Thoracic aorta endothelial cell (primary cell): ENCODE data around the gene DDA1. TPM values are rescaled to one million over a fixed set of nuclear protein-coding genes. Genes with fewer than 3 reads are reported as not detected.

Experiments
- total RNA-seq: library from RNA; depleted of rRNA; stranded (reverse); fragments of >200 nt; gene quantifications from 2 replicates; pipeline ENCODE4 v1.2.3, GENCODE V29; 2012

Gene DDA1
- 26.6 and 27.0 TPM in 2 replicates for total RNA-seq

DNA sequence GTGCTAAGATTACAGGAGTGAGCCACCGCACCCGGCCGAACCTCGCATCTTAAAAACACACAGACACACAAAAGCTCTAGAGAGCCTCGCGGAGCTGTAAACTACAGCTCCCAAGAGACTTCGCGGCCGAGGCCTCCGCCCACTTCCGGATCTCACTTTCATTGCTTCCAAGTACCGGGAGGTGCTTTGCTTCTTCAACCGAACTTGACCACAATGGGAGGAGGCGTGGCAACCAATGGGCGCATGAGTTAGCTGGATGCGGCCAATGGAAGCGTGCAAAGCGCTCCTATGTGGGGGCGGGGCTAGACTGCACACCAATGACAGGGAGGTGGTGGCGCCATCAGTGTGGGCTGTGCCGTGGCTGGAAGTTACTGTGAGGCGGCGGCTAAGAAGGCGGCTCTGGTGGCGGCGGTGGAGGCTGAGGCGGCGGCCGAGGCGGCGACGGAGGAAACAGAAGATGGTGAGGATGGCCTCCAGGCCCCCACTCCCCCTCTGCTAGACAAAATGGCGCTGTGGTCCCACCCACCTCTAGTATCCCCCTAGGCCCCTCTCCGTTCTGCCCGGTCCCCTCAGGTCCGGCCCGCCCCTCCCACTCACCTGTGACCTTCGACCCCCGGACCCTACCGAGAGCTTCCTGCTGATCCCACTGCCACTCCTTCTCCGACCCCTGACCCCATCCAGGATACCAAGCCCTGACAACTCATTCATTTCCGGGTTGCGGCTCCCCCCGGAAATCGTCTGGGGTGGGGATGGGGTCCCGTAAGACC lies at the start of gene DDA1:
DDA1 (plus strand) TSS at position 366 of the 767 bp plus-strand sequence; CDS start at position 458, 92 bp downstream.

DNA sequence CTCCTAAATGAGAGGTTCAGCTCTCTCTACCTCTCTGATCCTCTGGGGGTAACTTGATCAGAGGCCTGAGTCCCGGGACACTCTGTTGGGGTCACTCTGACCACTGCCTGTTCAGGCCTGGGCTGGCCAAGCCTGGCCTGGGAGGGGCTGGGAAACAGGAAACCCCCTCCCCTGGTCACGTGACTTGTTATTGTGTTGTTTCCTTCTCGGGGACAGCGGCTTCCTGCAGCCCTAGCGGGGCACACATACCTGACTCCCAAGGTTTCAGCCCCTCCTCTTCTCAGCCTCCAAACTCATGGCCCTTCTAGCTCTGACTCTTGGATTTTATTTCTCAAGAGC lies 44.8 kb upstream of the DDA1 start, which contains the start of gene USHBP1:
USHBP1 (minus strand) TSS at position 105 of the 339 bp plus-strand sequence. CDS start 446 bp downstream, outside the sequence.

DNA sequence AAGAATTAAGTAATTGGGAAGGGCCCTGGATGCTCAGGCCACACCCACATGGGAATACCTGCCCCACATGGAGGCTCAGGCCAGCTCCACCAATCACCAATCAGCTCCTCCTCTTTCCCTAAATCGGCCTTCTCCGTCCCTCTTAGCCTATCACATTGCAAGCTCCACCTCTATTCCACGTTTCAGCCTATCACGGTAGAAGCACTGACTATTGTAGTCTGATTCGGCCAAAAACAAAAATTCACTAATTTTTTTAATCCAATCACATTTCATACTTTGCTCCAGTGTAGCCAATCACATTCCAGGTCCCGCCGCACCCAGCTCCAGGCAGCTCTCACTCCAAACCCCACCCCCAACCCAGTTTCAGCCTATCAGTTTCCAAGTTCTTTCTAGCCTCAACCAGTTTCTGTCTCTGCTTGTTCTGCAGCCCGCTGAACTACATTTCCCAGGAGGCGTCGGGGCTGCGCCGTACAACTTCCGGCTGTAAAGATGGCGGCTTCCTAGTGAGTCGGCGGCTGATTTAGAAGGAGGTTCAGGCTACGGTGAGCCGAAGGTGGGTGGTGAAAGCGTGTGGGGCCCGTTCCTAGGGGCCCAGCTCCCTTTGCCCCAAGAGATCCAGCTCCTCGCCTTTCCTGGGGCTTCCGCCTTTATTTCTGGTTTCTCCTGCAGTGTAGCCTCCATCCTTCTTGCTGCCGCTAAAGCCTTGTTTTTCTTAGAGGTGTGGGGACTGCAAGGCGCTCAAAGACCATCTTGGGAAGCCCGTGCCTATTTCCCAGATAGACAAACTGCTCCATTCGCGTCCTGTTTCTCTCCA lies 42.2 kb upstream of the DDA1 start, which contains the start of gene BABAM1:
BABAM1 (plus strand) TSS at position 469 of the 814 bp plus-strand sequence. CDS start 1,364 bp downstream, outside the sequence.

DNA sequence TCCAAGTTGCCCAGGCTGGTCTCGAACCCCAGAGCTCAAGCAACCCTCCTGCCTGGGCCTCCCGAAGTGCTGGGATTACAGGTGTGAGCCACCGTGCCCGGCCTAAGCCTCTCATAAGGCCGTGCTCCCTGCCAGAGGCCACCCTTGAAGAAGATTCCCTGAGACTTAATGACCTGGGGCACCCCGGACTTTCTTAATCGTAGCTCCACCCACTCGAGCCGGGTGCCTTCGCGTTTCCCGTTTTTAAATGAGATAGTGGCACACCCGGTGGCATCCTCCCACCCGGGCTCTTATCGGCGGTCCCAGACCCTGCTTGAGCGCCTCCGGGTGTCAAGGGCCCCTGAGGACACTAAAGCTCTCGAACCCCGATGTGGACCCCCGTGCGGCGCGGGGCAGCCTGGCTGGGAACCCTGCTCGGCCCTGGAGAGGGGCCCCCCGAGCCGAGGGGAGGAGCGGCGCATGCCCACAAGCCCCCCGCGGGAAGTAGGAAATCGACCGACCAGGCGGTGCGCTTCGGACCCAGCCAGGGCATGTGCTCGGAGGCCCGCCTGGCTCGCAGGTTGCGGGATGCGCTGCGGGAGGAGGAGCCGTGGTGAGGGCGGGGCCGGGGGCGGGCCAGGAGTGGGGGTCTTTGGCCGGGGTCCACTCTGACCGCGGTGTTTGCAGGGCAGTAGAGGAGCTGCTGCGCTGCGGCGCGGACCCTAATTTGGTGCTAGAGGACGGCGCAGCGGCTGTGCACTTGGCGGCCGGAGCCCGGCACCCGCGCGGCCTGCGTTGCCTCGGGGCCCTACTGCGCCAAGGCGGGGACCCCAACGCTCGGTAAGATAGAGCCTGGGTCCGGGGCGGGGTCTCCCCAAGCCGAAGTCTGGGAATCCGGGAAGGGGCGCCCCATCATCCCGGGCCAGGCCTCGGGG lies 27.7 kb upstream of the DDA1 start, which contains the start of gene ANKLE1:
ANKLE1 (plus strand) TSS at position 511 of the 914 bp plus-strand sequence; CDS start at position 531, 20 bp downstream.

DNA sequence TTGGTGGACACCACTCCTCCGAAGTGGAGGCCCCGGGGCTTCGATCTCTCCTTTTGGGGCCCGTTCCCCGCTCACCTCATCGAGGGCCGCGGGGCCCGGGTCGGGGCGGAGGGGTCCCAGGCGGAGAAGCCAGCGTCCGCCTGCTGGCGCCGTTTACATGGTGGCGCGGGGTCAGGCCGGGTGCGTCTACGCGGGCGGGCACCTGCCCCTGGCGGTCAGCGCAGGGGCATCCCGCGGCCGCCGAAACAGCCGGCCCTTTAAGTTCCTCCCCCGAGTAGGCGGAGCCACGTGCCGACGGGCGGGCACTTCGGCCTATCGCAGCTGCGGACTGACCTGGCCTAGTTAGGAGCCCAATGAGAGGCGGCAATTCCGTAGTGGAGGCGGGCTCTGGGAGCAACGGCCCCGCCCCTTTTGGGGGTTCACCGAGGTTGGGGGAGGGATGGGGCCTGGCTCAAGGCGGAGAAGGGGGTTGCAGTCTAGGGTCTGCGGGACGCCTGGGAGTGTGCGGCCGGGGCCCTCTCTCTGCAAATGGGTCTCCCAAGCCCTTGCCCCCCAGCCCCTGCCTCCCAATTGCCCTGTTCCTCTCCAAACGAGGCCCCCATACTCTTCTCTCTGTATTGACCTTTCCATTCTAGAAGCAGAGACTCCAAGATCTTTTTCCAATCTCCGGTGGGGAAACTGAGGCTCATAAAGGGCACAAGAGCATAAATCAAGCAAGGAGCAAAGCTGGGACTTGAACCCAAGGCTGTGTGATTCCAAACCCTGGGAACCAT lies 6.0 kb upstream of the DDA1 start, which contains the start of gene ABHD8:
ABHD8 (minus strand) TSS at position 259 of the 773 bp plus-strand sequence. CDS start 1,809 bp downstream, outside the sequence.

DNA sequence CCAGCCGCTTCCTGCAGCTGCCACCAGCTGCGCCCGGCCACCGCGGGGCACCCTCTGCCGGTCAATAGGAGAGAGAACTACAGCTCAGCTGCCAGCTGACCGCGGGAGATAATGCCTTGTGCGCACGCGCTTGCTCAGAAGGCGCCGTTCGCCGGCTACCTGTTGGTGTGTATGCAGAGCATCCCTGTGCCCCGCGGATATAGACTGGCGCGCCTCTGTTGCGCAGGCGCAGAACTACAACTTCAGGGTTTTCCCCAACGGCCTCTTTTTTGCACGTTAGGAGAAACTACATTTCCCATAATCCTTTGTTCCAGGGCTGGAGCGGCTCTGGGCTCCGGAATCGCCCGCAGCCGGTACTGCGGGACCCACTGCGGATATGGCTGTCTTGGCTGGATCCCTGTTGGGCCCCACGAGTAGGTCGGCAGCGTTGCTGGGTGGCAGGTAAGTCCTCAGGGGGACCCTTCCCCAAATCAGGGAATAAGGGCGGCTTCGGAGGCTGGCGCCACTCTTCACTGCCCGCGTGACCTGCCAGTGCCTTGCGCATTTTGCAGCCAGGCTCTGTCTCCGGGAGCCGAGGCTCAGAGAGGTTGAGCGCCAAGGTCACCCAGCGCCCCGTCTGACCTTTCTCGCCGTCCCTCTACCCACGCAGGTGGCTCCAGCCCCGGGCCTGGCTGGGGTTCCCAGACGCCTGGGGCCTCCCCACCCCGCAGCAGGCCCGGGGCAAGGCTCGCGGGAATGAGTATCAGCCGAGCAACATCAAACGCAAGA lies 3.7 kb upstream of the DDA1 start, which contains the start of gene MRPL34:
MRPL34 (plus strand) TSS at position 356 of the 768 bp plus-strand sequence; CDS start at position 377, 21 bp downstream.

DNA sequence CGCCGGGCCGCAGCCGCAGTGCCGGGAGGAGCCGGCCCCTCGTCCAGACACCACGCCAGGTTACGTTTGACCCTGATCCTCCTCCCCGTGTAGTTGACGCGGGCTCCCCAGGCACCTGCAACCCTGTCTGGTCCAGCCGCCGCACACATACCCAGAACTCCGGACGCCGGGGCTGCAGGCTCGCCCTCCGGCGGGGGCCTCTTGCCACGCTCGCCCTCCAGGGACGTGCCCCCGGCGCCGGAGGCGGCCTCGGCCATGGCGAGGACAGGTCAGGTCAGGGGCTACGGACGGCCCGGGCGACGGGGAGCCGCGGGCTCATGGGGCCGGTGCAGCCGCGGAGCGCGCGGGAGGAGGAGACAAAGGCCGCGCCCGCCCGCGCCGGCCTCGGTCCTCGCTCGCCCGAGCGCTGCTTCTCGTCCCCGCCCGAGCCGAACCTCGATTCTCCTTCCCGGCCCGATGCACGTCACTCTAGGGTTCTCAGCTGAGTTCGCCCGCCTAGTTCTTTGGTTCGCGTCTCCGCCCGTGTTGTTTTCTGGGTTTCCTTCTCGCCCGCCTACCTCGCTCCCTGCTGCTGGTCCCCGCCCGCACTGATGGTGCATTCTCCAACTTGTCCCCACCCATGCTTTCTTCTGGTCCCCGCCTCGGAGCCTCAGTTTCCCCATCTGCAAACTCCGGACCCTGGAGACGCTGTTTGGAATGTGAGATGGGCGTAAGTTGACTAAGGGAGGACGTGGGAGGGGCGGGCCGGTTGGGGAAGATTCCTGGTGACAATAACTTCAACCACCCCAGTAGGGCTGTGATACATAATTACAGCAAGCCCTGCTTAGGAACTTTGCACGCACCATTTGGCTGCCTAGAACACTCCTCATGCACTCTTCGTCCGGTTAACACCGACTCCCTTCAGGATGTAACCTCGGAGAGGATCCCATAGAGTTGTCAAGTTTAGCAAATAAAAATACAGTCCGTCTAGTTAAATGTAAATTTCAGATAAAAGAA lies 25.3 kb downstream of the DDA1 start, which contains the start of gene ANO8:
ANO8 (minus strand) TSS at position 442 of the 996 bp plus-strand sequence; CDS start at position 257, 185 bp downstream.

DNA sequence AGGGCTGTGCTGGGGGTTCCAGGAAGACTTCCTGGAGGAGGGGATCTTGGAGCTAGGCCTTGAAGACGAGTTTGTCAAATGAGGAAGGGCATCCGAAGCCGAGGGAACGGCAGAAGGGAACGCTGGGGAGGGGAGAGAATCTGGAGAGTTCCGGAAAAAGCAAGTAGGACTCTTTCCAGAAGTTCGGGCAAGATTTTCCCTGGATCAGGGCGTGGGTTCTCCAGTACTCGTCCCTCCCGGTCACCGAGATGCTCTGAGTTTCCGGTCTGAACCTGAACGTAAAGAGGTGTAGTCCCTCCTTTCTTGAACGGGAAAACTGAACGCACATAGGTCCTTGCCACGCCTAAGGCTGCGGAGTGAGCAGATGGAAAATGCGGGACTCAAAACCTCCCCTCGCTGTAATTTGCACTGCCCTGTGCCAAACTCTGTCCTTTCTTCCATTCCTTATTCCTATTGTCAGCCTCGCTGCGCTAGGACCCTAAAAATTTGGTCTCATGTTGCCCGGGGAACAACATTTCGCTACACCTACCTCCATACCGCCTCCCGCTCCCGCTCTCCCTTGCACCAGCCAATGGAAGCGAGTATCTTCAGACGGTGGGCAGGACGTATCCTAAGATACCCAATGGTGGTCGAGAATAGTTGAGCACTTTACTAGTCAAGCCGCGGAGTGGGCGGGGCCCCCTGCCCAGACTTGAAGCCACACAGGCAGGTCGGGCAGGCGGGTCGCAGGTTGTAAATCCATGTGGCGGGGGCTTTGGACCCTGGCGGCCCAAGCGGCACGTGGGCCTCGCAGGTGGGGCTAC lies 27.7 kb downstream of the DDA1 start, which contains the start of gene GTPBP3:
GTPBP3 (plus strand) TSS at position 682 of the 803 bp plus-strand sequence; CDS start at position 741, 59 bp downstream.

Other genes with a start within 250 kb of the DDA1 start
- 8.3 and 8.8 TPM in 2 replicates for gene HAUS8, start 234.1 kb upstream of the DDA1 start, total RNA-seq
- gene MYO9B, start 233.8 kb upstream of the DDA1 start, total RNA-seq, result 88.3 and 94.1 TPM in 2 replicates
- gene USE1, start 94.2 kb upstream of the DDA1 start, total RNA-seq, result 10.5 and 18.6 TPM in 2 replicates
- 5.5 and 5.9 TPM in 2 replicates for gene OCEL1, start 83.3 kb upstream of the DDA1 start, total RNA-seq
- 20.1 and 36.8 TPM in 2 replicates for gene NR2F6, start 63.6 kb upstream of the DDA1 start, total RNA-seq
- gene USHBP1, start 44.8 kb upstream of the DDA1 start, total RNA-seq, result 7.0 and 15.1 TPM in 2 replicates
- gene BABAM1, start 42.1 kb upstream of the DDA1 start, total RNA-seq, result 89.1 and 89.2 TPM in 2 replicates
- 1.5 and 1.6 TPM in 2 replicates for gene ANKLE1, start 27.7 kb upstream of the DDA1 start, total RNA-seq
- 6.3 and 9.0 TPM in 2 replicates for gene ABHD8, start 6.1 kb upstream of the DDA1 start, total RNA-seq
- gene MRPL34, start 3.7 kb upstream of the DDA1 start, total RNA-seq, result 40.0 and 48.0 TPM in 2 replicates
- 3.2 and 4.3 TPM in 2 replicates for gene ANO8, start 25.3 kb downstream of the DDA1 start, total RNA-seq
- gene GTPBP3, start 28.0 kb downstream of the DDA1 start, total RNA-seq, result 13.0 and 20.0 TPM in 2 replicates
- 2.5 and 3.6 TPM in 2 replicates for gene PLVAP, start 67.8 kb downstream of the DDA1 start, total RNA-seq
- 0.13 and 0.50 TPM in 2 replicates for gene CCDC194, start 84.6 kb downstream of the DDA1 start, total RNA-seq
- gene BST2, start 96.1 kb downstream of the DDA1 start, total RNA-seq, result 35.6 and 46.1 TPM in 2 replicates
- gene MVB12A, start 110.5 kb downstream of the DDA1 start, total RNA-seq, result 29.5 and 40.0 TPM in 2 replicates
- not detected in 2 replicates for gene TMEM221, start 139.1 kb downstream of the DDA1 start, total RNA-seq
- not detected in 2 replicates for gene NXNL1, start 151.4 kb downstream of the DDA1 start, total RNA-seq
- gene SLC27A1, start 161.0 kb downstream of the DDA1 start, total RNA-seq, result 9.3 TPM in 2 replicates
- 45.3 and 53.1 TPM in 2 replicates for gene PGLS, start 202.1 kb downstream of the DDA1 start, total RNA-seq
- gene COLGALT1, start 246.1 kb downstream of the DDA1 start, total RNA-seq, result 70.7 and 83.5 TPM in 2 replicates